HepG2 (cell line): ENCODE results near the gene SFXN5. TPM values are rescaled to one million over a fixed set of nuclear protein-coding genes. Genes with fewer than 3 reads are reported as not detected.

ENCODE experiments used
- BRCA1 ChIP-seq: sonication (generic); formaldehyde crosslinking; IDR thresholded peaks from 2 replicates; pipeline ENCODE4 v1.4.0; 2020; ENCODE audit warnings: missing genetic modification reagents
- CENPX ChIP-seq: sonication (generic); formaldehyde crosslinking; IDR thresholded peaks from 2 replicates; pipeline ENCODE4 v1.9.0; 2021; ENCODE audit warnings: mild to moderate bottlenecking, missing genetic modification reagents, moderate library complexity
- MYNN ChIP-seq: sonication (generic); formaldehyde crosslinking; IDR thresholded peaks from 2 replicates; pipeline ENCODE4 v1.4.0; 2020; ENCODE audit warnings: mild to moderate bottlenecking, low read depth, missing genetic modification reagents
- RFX1 ChIP-seq: fragments of 450-650 bp; IDR thresholded peaks from 2 replicates; pipeline ENCODE4 v1.6.1; 2017
- RNF219 ChIP-seq: sonication (generic); formaldehyde crosslinking; IDR thresholded peaks from 2 replicates; pipeline ENCODE4 v1.5.0; 2020; ENCODE audit warnings: mild to moderate bottlenecking, missing genetic modification reagents
- SIX1 ChIP-seq: sonication (generic); formaldehyde crosslinking; IDR thresholded peaks from 2 replicates; pipeline ENCODE4 v1.4.0; 2020; ENCODE audit warnings: missing genetic modification reagents, borderline replicate concordance
- SP140L ChIP-seq: sonication (generic); formaldehyde crosslinking; IDR thresholded peaks from 2 replicates; pipeline ENCODE4 v1.4.0; 2020; ENCODE audit warnings: missing genetic modification reagents, borderline replicate concordance
- TCF12 ChIP-seq, 2 experiments: fragments of 450-650 bp in 1 of 2; sonication (generic) in 1 of 2; formaldehyde crosslinking in 1 of 2; IDR thresholded peaks; 2 replicates each; pipeline versions ENCODE4 v1.6.1 to v1.8.0; 2017 to 2022; ENCODE audit warnings: antibody characterized with exemption in 1 of 2, mild to moderate bottlenecking in 1 of 2, missing genetic modification reagents in 1 of 2, moderate library complexity in 1 of 2
- TRIM24 ChIP-seq: sonication (generic); formaldehyde crosslinking; IDR thresholded peaks from 2 replicates; pipeline ENCODE4 v1.8.0; 2022; ENCODE audit warnings: mild to moderate bottlenecking, missing genetic modification reagents
- U2AF1 ChIP-seq: fragments of 200-400 bp; formaldehyde crosslinking; optimal IDR thresholded peaks from 2 replicates; pipeline ENCODE3; 2017; ENCODE audit warnings: mild to moderate bottlenecking, low read depth, low read length
- ZBTB38 ChIP-seq: sonication (generic); formaldehyde crosslinking; IDR thresholded peaks from 2 replicates; pipeline ENCODE4 v1.5.1; 2020; ENCODE audit warnings: mild to moderate bottlenecking, missing genetic modification reagents
- ZNF253 ChIP-seq: sonication (generic); formaldehyde crosslinking; IDR thresholded peaks from 2 replicates; pipeline ENCODE4 v1.8.0; 2022; ENCODE audit warnings: mild to moderate bottlenecking, missing genetic modification reagents, borderline replicate concordance
- ZNF510 ChIP-seq: sonication (generic); formaldehyde crosslinking; IDR thresholded peaks from 2 replicates; pipeline ENCODE4 v1.4.0; 2020; ENCODE audit warnings: low read depth, mild to moderate bottlenecking, missing genetic modification reagents
- ZNF512 ChIP-seq: sonication (generic); formaldehyde crosslinking; IDR thresholded peaks from 2 replicates; pipeline ENCODE4 v1.4.0; 2020; ENCODE audit warnings: mild to moderate bottlenecking, missing genetic modification reagents
- ZNF589 ChIP-seq: sonication (generic); formaldehyde crosslinking; conservative IDR thresholded peaks from 2 replicates; pipeline ENCODE4 v1.8.0; 2022; ENCODE audit warnings: mild to moderate bottlenecking, moderate library complexity, missing genetic modification reagents
- ZNF609 ChIP-seq: sonication (generic); formaldehyde crosslinking; IDR thresholded peaks from 2 replicates; pipeline ENCODE4 v1.4.0; 2020; ENCODE audit warnings: mild to moderate bottlenecking, missing genetic modification reagents, borderline replicate concordance
- ZNF792 ChIP-seq: IDR thresholded peaks from 2 replicates; pipeline ENCODE4 v1.6.1; 2016
- polyA plus RNA-seq, 8 experiments: library from polyadenylated mRNA; depleted of rRNA in 3 of 8; stranded (reverse) in 7 of 8; unstranded in 1 of 8; fragments of >200 nt; fragmentation: Illumina TruSeq in 4 of 8; extraction: Trizol in 4 of 8; gene quantifications; 2 replicates each; pipeline versions ENCODE4 v1.2.1 to v1.2.3, GENCODE V29; 2011 to 2016; ENCODE audit warnings: low read depth in 4 of 8, missing spikeins in 1 of 8, mixed read lengths in 1 of 8; ENCODE audit not compliant: insufficient read depth in 1 of 8
- total RNA-seq, 5 experiments: library from RNA; depleted of rRNA; stranded (reverse); fragments of >200 nt; fragmentation: Illumina TruSeq; extraction: Trizol; gene quantifications; 2 replicates each; pipeline ENCODE4 v1.2.3, GENCODE V29; 2016; ENCODE audit warnings: low read depth in 1 of 5
- TF ChIP-seq, protein P1 (sequence below): sonication (generic); formaldehyde crosslinking; conservative IDR thresholded peaks from 2 replicates; pipeline ENCODE4 v1.8.0; 2022; ENCODE audit warnings: mild to moderate bottlenecking, moderate library complexity, missing genetic modification reagents

Gene SFXN5
- total and polyA plus RNA-seq, 2 of the 13 experiments (the other 11 are each of a cell fraction or from before 2014, with no cell fraction given) = 34.9 to 37.4 TPM

DNA sequence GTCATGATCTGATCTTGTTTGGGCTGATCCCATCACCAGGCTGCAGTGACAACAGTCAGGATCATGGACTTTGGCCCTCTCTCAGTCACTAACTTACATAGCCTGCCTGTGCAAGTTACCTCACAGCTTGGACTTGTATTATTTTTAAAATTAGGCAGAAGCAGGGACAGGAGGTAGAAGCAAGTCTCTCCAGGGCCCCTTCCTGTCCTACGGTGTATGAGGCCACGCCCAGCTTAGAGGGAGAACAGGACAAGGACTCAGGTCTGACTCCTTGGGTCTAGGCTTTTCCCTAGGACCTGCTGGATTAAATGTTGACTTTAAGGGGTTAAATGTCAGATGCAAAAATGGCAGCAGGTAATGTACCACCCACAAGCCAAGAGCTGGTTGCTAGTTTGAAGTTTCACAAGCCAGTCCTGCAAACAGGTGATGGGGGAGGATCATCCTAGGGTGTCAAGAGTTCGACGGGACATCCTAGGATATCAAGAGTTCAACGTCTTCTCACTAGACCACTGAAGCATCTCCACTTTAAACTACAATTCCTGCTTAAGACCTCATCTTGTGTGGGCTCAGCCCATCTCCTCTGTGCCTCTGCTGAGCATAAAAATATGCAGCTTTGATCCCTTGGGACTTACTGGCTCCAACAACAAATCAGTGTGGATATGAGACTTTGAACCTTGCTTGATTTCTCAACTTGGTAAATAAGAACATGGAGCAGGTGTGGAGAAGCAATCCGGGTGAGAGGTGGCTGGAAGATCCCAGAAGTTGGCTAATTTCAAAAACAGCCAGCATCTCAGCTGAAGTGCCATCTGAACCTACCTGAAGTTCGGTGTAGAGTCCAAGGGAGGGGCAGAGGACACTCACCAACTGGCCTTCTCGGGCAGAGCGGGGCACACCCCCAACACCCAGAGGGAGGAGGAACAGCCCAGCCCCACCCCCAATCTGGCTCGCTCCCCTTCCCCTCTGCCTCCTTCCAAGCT, 39.5 kb downstream of the SFXN5 start (continued):
- TF ChIP-seq, protein P1, sequence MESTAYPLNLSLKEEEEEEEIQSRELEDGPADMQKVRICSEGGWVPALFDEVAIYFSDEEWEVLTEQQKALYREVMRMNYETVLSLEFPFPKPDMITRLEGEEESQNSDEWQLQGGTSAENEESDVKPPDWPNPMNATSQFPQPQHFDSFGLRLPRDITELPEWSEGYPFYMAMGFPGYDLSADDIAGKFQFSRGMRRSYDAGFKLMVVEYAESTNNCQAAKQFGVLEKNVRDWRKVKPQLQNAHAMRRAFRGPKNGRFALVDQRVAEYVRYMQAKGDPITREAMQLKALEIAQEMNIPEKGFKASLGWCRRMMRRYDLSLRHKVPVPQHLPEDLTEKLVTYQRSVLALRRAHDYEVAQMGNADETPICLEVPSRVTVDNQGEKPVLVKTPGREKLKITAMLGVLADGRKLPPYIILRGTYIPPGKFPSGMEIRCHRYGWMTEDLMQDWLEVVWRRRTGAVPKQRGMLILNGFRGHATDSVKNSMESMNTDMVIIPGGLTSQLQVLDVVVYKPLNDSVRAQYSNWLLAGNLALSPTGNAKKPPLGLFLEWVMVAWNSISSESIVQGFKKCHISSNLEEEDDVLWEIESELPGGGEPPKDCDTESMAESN (CRISPR knock-in tag) = peak; percentile 89
- peak; percentile 91 for TF ChIP-seq TRIM24 (CRISPR knock-in tag)
- TF ChIP-seq RNF219 = peak; percentile 30; the same call in 1 of the 2 replicates
- TF ChIP-seq SP140L = no peak
- TF ChIP-seq ZNF510 = no peak
- TF ChIP-seq RFX1 = peak; percentile 13; the same call in 1 of the 2 replicates
- no peak for TF ChIP-seq ZNF589 (CRISPR knock-in tag)
- TF ChIP-seq MYNN (CRISPR knock-in tag) = no peak
- TF ChIP-seq ZNF792 = 0 out of 2 replicates have a peak, but pooled peaks have one; percentile 34
- TF ChIP-seq CENPX (CRISPR knock-in tag) = no peak
- TF ChIP-seq ZNF512 (CRISPR knock-in tag) = no peak
- peak; percentile 76 for TF ChIP-seq SIX1 (CRISPR knock-in tag)
- TF ChIP-seq ZNF609 (CRISPR knock-in tag) = peak; percentile 74; the same call in 1 of the 2 replicates
- TF ChIP-seq TCF12 (IDR thresholded peaks at IDR 0.05) = no peak
- TF ChIP-seq TCF12 (CRISPR knock-in tag; IDR thresholded peaks at IDR 0.05) = peak; percentile 98
- TF ChIP-seq BRCA1 (CRISPR knock-in tag) = no peak
- TF ChIP-seq ZNF253 (CRISPR knock-in tag) = no peak
- TF ChIP-seq ZBTB38 = no peak; the same call in 1 of the 2 replicates
- no peak for TF ChIP-seq U2AF1
